SU-DHL-6 (cell line): ENCODE measurements around the gene PRXL2B.

Experiments used
- H2AFZ ChIP-seq: fragments of 200-600 bp; sonication (generic); 2 replicates; pipeline ENCODE4 v1.6.1; 2014; ENCODE audit warnings: low read depth, mild to moderate bottlenecking, moderate library complexity, mixed read lengths, antibody characterized with exemption, low read length; ENCODE audit not compliant: severe bottlenecking
- H3F3A ChIP-seq: fragments of 200-600 bp; shearing (Covaris generic); 2 replicates; pipeline ENCODE4 v1.6.0; 2016; ENCODE audit warnings: antibody characterized with exemption, mild to moderate bottlenecking; ENCODE audit not compliant: insufficient read depth
- H3K27ac ChIP-seq: fragments of 200-600 bp; sonication (generic); 2 replicates; pipeline ENCODE4 v1.5.1; 2016; ENCODE audit warnings: low read depth, mild to moderate bottlenecking, low read length, moderate library complexity, mixed read lengths
- H3K27me3 ChIP-seq: fragments of 200-600 bp; sonication (generic), shearing (Covaris generic); 2 replicates; pipeline ENCODE4 v1.6.0; 2014; ENCODE audit warnings: mild to moderate bottlenecking, low read length
- H3K36me3 ChIP-seq: fragments of 200-600 bp; sonication (generic); 2 replicates; pipeline ENCODE4 v1.6.1; 2014; ENCODE audit warnings: mild to moderate bottlenecking, low read length, mixed read lengths
- H3K4me2 ChIP-seq: fragments of 300-600, 200-600 bp; shearing (Covaris generic), sonication (generic); 2 replicates; pipeline ENCODE4 v1.6.0; 2014; ENCODE audit warnings: low read length, low read depth, mild to moderate bottlenecking; ENCODE audit not compliant: poor library complexity, severe bottlenecking
- H3K4me3 ChIP-seq: fragments of 200-600 bp; sonication (generic); 2 replicates; pipeline ENCODE4 v1.5.1; 2014; ENCODE audit warnings: antibody characterized with exemption, low read length, mild to moderate bottlenecking, mixed read lengths; ENCODE audit not compliant: insufficient read depth, poor library complexity, severe bottlenecking
- H3K79me2 ChIP-seq: fragments of 200-600 bp; sonication (generic); 2 replicates; pipeline ENCODE4 v1.6.1; 2014; ENCODE audit warnings: mild to moderate bottlenecking, low read length, moderate library complexity; ENCODE audit not compliant: insufficient read depth
- H3K9ac ChIP-seq: fragments of 200-600 bp; sonication (generic); 2 replicates; pipeline ENCODE4 v1.7.0; 2014; ENCODE audit warnings: mild to moderate bottlenecking, low read length
- H3K9me2 ChIP-seq: fragments of 200-600 bp; sonication (generic); replicated peaks from 2 replicates; pipeline ENCODE4 v1.6.1; 2014; ENCODE audit warnings: low read length; ENCODE audit not compliant: insufficient read depth
- H3K9me3 ChIP-seq: fragments of 200-600 bp; sonication (generic); 2 replicates; pipeline ENCODE4 v1.6.1; 2014; ENCODE audit warnings: low read length, mixed read lengths; ENCODE audit not compliant: insufficient read depth
- H4K20me1 ChIP-seq: fragments of 200-600 bp; sonication (generic); 2 replicates; pipeline ENCODE4 v1.6.1; 2014; ENCODE audit warnings: low read depth, mild to moderate bottlenecking, antibody characterized with exemption, low read length, moderate library complexity, mixed read lengths
- EZH2phosphoT487 ChIP-seq: fragments of 200-600 bp; sonication (generic), shearing (Covaris generic); conservative IDR thresholded peaks from 2 replicates; pipeline ENCODE4 v1.6.1; 2018; ENCODE audit warnings: mild to moderate bottlenecking, antibody characterized with exemption, low read length, moderate library complexity, mixed read lengths
- TF ChIP-seq, protein P1 (sequence below): fragments of 200-600 bp; sonication (generic); IDR thresholded peaks from one replicate; pipeline ENCODE4 v1.5.1; 2017; ENCODE audit warnings: antibody characterized with exemption, mild to moderate bottlenecking, low read length, moderate library complexity; ENCODE audit not compliant: insufficient read depth, poor library complexity, severe bottlenecking

Gene PRXL2B

DNA sequence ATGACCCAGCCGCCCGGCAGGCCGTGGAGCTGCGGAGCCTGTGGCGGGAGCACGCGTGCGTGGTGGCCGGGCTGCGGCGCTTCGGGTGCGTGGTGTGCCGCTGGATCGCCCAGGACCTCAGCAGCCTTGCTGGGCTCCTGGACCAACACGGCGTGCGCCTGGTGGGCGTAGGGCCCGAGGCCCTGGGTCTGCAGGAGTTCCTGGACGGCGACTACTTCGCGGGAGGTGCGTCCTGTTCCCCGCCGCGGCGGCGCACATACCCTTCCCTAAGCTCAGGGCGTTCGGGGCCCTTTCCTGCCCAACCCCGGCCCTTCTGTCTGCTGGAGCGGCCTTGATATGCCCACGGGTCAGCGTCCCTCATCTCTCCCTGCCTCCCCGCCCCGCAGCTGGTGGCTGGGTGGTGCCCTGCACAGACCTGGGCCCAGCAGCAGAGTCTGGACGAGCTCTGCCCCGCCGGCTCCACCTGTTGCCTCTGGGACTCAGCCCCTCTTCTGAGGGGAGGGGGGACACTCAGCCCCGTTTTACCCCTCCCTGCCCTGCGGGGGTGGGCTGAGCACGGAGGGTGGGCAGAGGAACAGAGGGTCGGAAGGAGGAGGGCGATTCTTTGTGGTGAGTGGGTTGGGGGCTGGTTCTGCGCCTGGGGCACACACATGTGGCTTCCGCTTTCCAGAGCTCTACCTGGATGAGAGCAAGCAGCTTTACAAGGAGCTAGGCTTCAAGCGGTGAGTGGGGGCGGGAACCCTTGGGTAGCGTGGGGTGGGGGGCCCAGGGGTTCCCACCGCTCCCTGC lies 688 bp downstream of the PRXL2B start:
- H3K9me2 ChIP-seq = no peaks in the 10 kb centered on the region
- no peak for TF ChIP-seq EZH2phosphoT487
- TF ChIP-seq, protein P1, sequence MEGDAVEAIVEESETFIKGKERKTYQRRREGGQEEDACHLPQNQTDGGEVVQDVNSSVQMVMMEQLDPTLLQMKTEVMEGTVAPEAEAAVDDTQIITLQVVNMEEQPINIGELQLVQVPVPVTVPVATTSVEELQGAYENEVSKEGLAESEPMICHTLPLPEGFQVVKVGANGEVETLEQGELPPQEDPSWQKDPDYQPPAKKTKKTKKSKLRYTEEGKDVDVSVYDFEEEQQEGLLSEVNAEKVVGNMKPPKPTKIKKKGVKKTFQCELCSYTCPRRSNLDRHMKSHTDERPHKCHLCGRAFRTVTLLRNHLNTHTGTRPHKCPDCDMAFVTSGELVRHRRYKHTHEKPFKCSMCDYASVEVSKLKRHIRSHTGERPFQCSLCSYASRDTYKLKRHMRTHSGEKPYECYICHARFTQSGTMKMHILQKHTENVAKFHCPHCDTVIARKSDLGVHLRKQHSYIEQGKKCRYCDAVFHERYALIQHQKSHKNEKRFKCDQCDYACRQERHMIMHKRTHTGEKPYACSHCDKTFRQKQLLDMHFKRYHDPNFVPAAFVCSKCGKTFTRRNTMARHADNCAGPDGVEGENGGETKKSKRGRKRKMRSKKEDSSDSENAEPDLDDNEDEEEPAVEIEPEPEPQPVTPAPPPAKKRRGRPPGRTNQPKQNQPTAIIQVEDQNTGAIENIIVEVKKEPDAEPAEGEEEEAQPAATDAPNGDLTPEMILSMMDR = no peak
- no peaks in the 10 kb centered on the region for H4K20me1 ChIP-seq
- no peaks in the 10 kb centered on the region for H3K36me3 ChIP-seq
- H3K4me2 ChIP-seq = peak overlapping the region; percentile 70
- H3F3A ChIP-seq = 0 out of 2 replicates have a peak, but pooled peaks cover 5% of the 10 kb centered on the region
- H3K9me3 ChIP-seq = no peaks in the 10 kb centered on the region
- H2AFZ ChIP-seq = no peak overlapping the region
- H3K79me2 ChIP-seq = no peaks in the 10 kb centered on the region
- no peak overlapping the region for H3K27ac ChIP-seq
- H3K9ac ChIP-seq = no peak overlapping the region
- no peak overlapping the region for H3K4me3 ChIP-seq
- no peaks in the 10 kb centered on the region for H3K27me3 ChIP-seq

DNA sequence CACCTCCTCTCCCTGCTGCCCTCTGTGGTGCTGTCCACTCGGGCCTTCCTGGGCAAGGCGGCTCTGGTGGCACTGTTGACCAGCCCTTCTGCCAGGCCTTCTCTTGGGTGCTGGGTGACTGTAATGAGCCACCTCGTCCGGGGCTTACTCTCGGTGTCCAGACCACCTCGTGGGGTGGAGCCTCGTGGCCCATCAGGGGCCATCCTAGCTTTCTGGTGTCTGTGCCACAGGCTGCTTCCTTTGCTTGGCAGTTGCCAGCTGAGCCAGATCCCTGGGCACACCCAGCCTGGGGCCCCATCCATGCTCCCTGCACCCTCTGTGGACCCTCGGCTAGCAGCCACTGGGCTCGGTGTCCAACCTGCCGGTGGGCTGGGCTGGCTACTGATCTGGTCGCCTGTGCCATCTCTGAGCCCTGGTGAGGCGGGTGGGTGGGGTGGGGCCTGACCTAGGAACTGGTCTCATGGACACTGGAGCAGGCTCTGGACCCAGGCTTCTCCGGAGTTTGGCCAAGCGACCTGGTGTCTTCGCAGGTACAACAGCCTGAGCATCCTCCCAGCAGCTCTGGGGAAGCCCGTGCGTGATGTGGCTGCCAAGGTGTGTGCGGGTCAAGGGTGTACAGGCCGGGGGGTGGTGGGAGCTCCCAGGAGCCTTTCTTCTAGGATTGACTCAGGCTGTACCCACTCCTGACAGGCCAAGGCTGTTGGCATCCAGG lies 1.4 kb downstream of the PRXL2B start:
- Histone ChIP-seq H3K9me3 (no peaks in the 10 kb centered on the region), H3K9ac (no peak overlapping the region), H3K4me3 (no peak overlapping the region), H3K27me3 (no peaks in the 10 kb centered on the region), H4K20me1 (no peaks in the 10 kb centered on the region), H3K4me2 (no peak overlapping the region), H2AFZ (no peak overlapping the region), H3K36me3 (no peaks in the 10 kb centered on the region), H3K9me2 (no peaks in the 10 kb centered on the region), H3F3A (0 out of 2 replicates have a peak, but pooled peaks cover 5% of the 10 kb centered on the region), H3K79me2 (no peaks in the 10 kb centered on the region), H3K27ac (no peak overlapping the region)
- no peak for TF ChIP-seq EZH2phosphoT487
- TF ChIP-seq, protein P1 = no peak

DNA sequence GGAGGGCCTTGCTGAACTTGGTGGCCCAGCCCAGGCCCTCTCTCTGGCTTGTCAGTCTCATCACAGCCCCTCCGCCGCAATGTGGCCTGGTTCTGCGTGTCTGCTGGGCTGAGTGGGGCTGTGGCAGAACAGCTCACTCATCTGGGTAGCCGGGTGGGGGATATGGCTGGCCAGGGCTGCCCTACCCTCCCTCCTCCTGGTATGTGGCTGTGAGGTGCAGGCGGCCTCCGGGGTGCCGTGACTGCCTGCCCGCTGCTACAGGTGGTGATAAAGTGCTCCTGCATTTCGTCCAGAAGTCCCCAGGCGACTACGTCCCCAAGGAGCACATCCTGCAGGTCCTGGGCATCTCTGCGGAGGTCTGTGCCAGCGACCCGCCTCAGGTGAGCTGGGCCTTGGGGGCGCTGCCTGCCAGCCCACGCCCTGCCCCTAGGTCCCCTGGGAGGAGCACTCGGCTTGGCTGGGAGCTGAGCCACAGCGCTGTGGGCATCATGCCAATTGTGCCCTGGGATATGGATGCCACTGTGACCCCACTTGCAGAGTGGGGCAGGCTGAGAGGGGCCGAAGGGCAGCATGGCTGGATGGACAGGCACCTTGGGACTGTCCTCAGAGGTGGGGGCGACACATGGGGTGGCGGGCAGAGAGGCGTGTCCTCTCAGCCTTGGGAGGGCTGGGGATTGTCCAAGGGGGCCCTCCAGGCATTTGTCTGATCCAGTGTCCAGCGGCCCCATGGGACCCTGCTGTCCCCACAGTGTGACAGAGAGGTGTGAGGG lies 2.3 kb downstream of the PRXL2B start:
- Histone ChIP-seq H3K9me3 (no peaks in the 10 kb centered on the region), H3K4me2 (no peak overlapping the region), H3K36me3 (no peaks in the 10 kb centered on the region), H3K4me3 (no peak overlapping the region), H3K79me2 (no peaks in the 10 kb centered on the region), H3K9me2 (no peaks in the 10 kb centered on the region), H2AFZ (no peak overlapping the region), H4K20me1 (no peaks in the 10 kb centered on the region), H3K27me3 (no peaks in the 10 kb centered on the region), H3K27ac (no peak overlapping the region), H3F3A (0 out of 2 replicates have a peak, but pooled peaks cover 5% of the 10 kb centered on the region), H3K9ac (no peak overlapping the region)
- TF ChIP-seq, protein P1 = no peak
- TF ChIP-seq EZH2phosphoT487 = no peak
